ENCODE results near the gene DYNAP. TPM values are rescaled to one million over a fixed set of nuclear protein-coding genes. Genes with fewer than 3 reads are reported as not detected.

The DYNAP gene
- total RNA-seq, 1 experiment from 2014 or later, result not detected

DNA sequence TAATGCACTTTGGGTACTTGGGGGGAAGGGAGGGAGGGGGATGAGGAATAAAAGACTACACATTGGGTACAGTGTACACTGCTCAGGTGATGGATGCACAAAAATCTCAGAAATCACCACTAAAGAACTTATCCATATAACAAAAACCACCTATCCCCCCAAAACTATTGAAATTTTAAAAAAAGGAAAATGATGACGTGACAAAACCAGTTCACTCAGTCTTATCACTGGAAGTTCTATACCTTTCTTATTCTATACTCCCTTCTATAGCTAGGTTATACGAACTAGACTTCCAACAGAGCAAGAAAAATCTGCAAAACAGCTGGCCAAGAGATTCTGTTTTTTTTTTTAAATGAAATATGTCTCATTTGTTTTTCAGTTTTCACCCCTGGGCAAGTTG is 20.8 kb downstream of the DYNAP start:
- H3K27me3 ChIP-seq (ENCODE audit: control insufficient read depth, insufficient read depth, low read length), result no peaks in the 10 kb centered on the region
- no peaks in the 10 kb centered on the region for H3K36me3 ChIP-seq (replicated peaks; ENCODE audit: control insufficient read depth, insufficient read depth, low read length)
- DNase-seq, result no peak
- H3K4me3 ChIP-seq (ENCODE audit: insufficient read depth, low read depth, low read length), result no peak overlapping the region

DNA sequence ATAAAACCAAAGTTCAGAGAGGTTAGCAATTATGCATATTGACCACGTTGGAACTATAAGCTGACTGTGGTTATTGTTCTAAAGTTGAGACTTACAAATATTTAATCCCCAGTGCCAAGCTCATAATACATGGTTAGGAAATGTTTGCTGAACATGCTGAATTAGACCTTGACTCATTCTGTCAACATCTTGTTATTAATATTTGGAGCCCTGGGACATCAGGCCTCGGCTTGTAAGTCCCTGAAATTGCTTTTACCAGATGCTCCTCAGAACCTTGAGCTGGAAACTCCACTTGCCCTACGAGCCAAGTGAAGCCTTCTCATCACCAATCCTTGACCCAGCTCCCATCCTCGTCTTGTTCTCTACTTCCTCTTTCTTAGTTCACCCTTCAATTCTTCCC is 21.2 kb downstream of the DYNAP start:
- Histone ChIP-seq H3K27me3 (ENCODE audit: control insufficient read depth, insufficient read depth, low read length) (no peaks in the 10 kb centered on the region), H3K36me3 (replicated peaks; ENCODE audit: control insufficient read depth, insufficient read depth, low read length) (no peaks in the 10 kb centered on the region), H3K4me3 (ENCODE audit: insufficient read depth, low read depth, low read length) (no peak overlapping the region)
- DNase-seq, result no peak

DNA sequence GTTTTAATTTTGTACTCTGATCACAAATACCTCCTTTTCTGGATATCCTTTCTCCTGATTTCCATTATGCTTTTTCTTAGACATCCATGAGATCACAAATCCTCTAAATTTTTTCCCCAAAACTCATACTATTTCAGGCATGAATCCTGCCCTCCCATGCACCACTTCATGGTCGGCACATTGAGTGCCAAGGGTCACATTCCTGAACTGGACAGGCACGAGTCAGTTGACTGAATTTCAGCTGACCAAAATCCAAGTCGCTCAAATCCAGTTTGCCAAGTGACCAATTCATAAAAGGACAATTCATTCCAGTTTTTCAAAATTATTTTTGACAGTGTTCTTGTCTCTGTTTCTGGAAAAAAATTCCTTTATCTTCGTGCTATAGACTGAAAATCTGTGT is 22.1 kb downstream of the DYNAP start:
- Histone ChIP-seq H3K4me3 (ENCODE audit: insufficient read depth, low read depth, low read length) (no peak overlapping the region), H3K36me3 (replicated peaks; ENCODE audit: control insufficient read depth, insufficient read depth, low read length) (no peaks in the 10 kb centered on the region), H3K27me3 (ENCODE audit: control insufficient read depth, insufficient read depth, low read length) (no peaks in the 10 kb centered on the region)
- no peak for DNase-seq

DNA sequence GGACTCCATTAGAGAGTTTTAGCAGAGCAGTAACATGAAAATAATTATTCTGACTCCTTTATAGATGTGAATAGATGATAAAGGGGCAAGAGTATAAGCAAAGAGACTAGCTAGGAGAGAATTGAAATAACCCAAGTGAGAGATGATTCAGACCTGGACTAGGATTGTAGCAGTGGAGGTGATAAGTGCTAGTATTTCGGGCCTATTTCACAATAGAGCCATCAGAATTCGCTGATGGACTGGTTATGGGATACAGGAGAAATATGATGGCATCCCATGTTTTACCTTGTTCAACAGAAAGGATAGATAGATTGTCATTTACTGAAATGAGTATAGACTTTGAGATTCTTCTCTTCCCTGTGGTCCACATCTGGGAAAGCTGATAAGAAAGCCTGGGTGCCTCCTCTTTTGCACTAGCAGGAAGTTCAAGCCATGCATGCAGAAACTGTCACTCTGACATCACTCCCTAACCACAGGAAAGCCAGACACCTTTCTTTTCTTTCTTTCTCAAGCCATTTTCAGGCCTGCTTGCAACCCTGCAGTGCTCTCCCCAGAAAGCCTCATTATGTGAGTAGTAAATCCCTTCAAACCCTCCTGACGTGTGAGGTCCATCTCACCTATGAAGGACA is 25.3 kb downstream of the DYNAP start:
- Histone ChIP-seq H3K36me3 (replicated peaks; ENCODE audit: control insufficient read depth, insufficient read depth, low read length) (no peaks in the 10 kb centered on the region), H3K27me3 (ENCODE audit: control insufficient read depth, insufficient read depth, low read length) (no peaks in the 10 kb centered on the region), H3K4me3 (ENCODE audit: insufficient read depth, low read depth, low read length) (no peak overlapping the region)
- DNase-seq, result no peak

DNA sequence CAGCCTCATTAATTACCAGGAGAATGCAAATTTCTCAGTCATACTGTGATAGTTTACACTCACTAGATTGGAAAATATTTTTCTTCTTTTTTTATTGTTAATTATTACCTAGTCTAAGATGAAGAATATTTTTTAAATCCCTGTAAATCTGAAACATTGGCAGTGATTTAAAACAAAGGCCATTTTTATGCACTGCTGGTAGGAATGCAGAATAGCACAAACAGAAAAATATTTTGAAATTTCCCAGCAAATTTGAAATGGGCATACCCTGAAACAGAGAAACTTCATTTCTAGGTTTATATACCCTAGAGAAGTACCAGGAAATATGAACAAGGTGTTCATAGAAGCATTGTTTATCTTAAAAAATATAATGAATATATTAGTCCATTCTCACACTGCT is 31.0 kb downstream of the DYNAP start:
- Histone ChIP-seq H3K27me3 (ENCODE audit: control insufficient read depth, insufficient read depth, low read length) (no peaks in the 10 kb centered on the region), H3K4me3 (ENCODE audit: insufficient read depth, low read depth, low read length) (no peak overlapping the region), H3K36me3 (replicated peaks; ENCODE audit: control insufficient read depth, insufficient read depth, low read length) (no peaks in the 10 kb centered on the region; the same call in 1 of the 2 replicates)
- DNase-seq, result no peak

DNA sequence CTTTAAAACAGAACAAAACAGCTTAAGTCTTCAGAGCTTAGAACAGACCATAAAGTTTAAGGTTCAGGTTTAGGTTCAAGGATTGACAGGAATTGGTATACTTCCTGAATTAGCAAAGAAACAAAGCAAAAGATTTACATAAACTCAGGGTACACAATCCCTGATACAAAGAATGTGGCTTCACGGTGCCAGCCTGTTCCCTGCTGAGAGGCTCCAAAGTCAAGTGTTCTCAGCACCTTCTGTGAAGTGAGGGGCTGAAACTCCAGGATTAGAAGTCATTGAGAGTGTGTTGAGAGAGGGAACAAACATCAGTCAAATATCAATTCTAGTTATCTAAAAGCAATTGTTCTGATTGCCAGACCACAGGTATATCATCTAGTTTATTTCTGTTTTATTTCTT is 35.7 kb downstream of the DYNAP start:
- Histone ChIP-seq H3K27me3 (ENCODE audit: control insufficient read depth, insufficient read depth, low read length) (no peaks in the 10 kb centered on the region), H3K4me3 (ENCODE audit: insufficient read depth, low read depth, low read length) (no peak overlapping the region), H3K36me3 (replicated peaks; ENCODE audit: control insufficient read depth, insufficient read depth, low read length) (no peaks in the 10 kb centered on the region; the same call in 1 of the 2 replicates)
- no peak for DNase-seq

DNA sequence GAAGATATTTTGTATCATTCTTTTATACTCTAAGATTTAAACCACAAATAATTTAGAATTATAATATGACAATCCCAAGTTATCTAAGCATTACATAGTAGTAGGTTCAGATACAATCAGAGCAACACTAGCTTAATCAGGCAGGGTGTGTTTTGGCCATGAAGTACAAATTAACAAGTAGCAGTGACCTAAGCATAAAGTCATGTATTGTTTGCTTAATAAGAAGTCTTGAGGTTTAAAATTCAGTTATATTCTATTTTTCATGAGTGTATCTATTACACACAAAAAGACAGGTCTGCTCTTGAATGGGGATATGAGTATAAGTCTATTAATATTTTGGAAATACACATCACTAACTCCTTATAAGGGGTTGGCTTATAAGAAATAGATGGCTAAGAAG is 39.9 kb downstream of the DYNAP start:
- no peaks in the 10 kb centered on the region; the same call in 1 of the 2 replicates for H3K36me3 ChIP-seq (replicated peaks; ENCODE audit: control insufficient read depth, insufficient read depth, low read length)
- H3K4me3 ChIP-seq (ENCODE audit: insufficient read depth, low read depth, low read length), result no peak overlapping the region
- DNase-seq, result no peak
- H3K27me3 ChIP-seq (ENCODE audit: control insufficient read depth, insufficient read depth, low read length), result no peaks in the 10 kb centered on the region

DNA sequence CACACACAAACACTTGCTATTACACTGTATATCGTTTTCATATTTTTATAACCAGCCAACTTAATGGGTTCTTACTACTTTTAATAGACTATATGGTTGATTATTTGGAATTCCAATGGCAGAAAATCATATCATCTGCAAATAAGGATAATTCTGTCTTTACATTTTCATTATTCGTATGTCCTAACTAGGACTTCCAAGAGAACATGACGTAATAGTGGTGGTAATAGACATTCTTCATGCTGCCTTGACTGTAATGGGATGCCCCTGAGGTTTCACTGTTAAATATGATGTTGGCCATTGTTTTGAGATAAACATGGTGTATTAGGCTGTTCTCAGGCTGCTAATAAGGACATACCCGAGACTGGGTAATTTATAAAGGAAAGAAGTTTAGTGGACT is 45.2 kb downstream of the DYNAP start:
- H3K36me3 ChIP-seq (replicated peaks; ENCODE audit: control insufficient read depth, insufficient read depth, low read length), result no peaks in the 10 kb centered on the region
- no peak overlapping the region for H3K4me3 ChIP-seq (ENCODE audit: insufficient read depth, low read depth, low read length)
- DNase-seq, result no peak
- no peaks in the 10 kb centered on the region for H3K27me3 ChIP-seq (ENCODE audit: control insufficient read depth, insufficient read depth, low read length)

DNA sequence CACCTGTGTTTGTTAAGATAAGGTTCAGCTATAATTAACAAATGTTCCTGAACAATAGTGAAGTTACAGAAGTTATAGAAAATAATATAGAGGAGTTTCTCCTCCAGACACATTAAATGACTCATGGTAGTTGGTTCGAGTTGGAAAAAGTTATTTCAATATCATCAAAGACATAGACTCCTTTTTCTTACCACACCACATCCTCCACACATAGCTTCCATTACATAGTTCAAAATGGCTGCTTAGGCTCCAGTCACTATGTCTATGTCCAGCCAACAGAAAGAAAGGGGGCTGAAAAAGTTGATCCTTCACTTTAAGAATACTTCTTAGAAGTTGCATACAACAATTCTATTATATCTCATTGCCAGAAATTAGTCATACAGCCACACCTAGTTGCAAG is 50.7 kb downstream of the DYNAP start:
- no peaks in the 10 kb centered on the region for H3K27me3 ChIP-seq (ENCODE audit: control insufficient read depth, insufficient read depth, low read length)
- no peak for DNase-seq
- no peaks in the 10 kb centered on the region for H3K36me3 ChIP-seq (replicated peaks; ENCODE audit: control insufficient read depth, insufficient read depth, low read length)
- H3K4me3 ChIP-seq (ENCODE audit: insufficient read depth, low read depth, low read length), result no peak overlapping the region

DNA sequence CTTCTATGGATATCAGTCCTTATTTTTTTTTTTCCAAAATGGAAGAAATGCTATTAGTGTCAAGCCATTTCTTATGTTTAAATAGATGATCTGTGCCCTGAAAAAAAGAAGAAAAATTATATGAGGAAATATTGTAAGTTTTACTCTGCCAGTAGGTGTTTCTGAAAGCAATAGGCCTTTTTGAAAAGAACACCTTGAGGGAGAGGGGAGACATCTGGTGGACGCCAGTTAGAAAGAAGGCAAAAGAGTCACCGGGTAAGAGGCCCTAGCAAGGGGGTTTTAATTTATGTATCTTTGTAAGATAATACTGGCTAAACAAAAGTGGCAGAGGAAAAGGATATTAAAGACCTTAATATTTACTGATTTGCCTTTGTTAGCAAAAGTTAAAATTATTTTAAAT is 56.1 kb downstream of the DYNAP start:
- DNase-seq, result peak; percentile 42
- Histone ChIP-seq H3K36me3 (replicated peaks; ENCODE audit: control insufficient read depth, insufficient read depth, low read length) (no peaks in the 10 kb centered on the region), H3K4me3 (ENCODE audit: insufficient read depth, low read depth, low read length) (no peak overlapping the region), H3K27me3 (ENCODE audit: control insufficient read depth, insufficient read depth, low read length) (no peaks in the 10 kb centered on the region)

Other genes starting within 250 kb of the DYNAP start
- not detected in 2 replicates for gene STARD6, start 233.4 kb upstream of the DYNAP start, total RNA-seq (2014; rRNA removed; shearing (Covaris generic))
- 10.3 and 13.4 TPM in 2 replicates for gene C18orf54, start 233.3 kb upstream of the DYNAP start, total RNA-seq (2014; rRNA removed; shearing (Covaris generic))
- 0.11 TPM in 1 of 2 replicates, not detected in the other for gene RAB27B, start 237.2 kb downstream of the DYNAP start, total RNA-seq (2014; rRNA removed; shearing (Covaris generic))